Astrocyte (in vitro differentiated cells and primary cell): Measurements from ENCODE around the gene CTRB1. TPM values are rescaled to one million over a fixed set of nuclear protein-coding genes. Genes with fewer than 3 reads are reported as not detected.
"Not testable (repeated sequence)": the region's sequence is repeated elsewhere in the genome, so short reads cannot be mapped to it uniquely, and the experiment has no call there.

ENCODE experiments used
- DNase-seq: peaks from one replicate; pipeline ENCODE4 v3.0.0-alpha.2; 2010; ENCODE audit warnings: low read depth
- FAIRE-seq: peaks from 2 replicates; lab custom pipeline; 2011; peaks lifted over from hg19 to GRCh38; lab: Jason Lieb, UNC
- H2AFZ ChIP-seq: 2 replicates; pipeline ENCODE4 v1.6.0; 2012; ENCODE audit warnings: low read depth, low read length, inconsistent platforms
- H3K27ac ChIP-seq: 2 replicates; pipeline ENCODE4 v1.5.1; 2011; ENCODE audit warnings: low read depth, low read length, inconsistent platforms
- H3K27me3 ChIP-seq: 2 replicates; pipeline ENCODE4 v1.6.0; 2011; ENCODE audit warnings: low read length, inconsistent platforms; ENCODE audit not compliant: insufficient read depth
- H3K36me3 ChIP-seq: 2 replicates; pipeline ENCODE4 v1.5.1; 2011; ENCODE audit warnings: low read length, inconsistent platforms; ENCODE audit not compliant: insufficient read depth
- H3K4me1 ChIP-seq: 2 replicates; pipeline ENCODE4 v1.5.1; 2011; ENCODE audit warnings: low read length, inconsistent platforms; ENCODE audit not compliant: insufficient read depth
- H3K4me2 ChIP-seq: 2 replicates; pipeline ENCODE4 v1.6.0; 2012; ENCODE audit warnings: low read length, inconsistent platforms
- H3K4me3 ChIP-seq: 2 replicates; pipeline ENCODE4 v1.5.1; 2011; ENCODE audit warnings: low read depth, mild to moderate bottlenecking, low read length, inconsistent platforms; ENCODE audit not compliant: insufficient read depth
- H3K79me2 ChIP-seq: 2 replicates; pipeline ENCODE4 v1.6.0; 2012; ENCODE audit warnings: mild to moderate bottlenecking, low read length, inconsistent platforms; ENCODE audit not compliant: insufficient read depth
- H3K9ac ChIP-seq: 2 replicates; pipeline ENCODE4 v1.6.0; 2012; ENCODE audit warnings: mild to moderate bottlenecking, low read length, inconsistent platforms
- H3K9me3 ChIP-seq: 2 replicates; pipeline ENCODE4 v1.5.1; 2012; ENCODE audit warnings: low read depth, mild to moderate bottlenecking, low read length, inconsistent platforms; ENCODE audit not compliant: insufficient read depth
- H4K20me1 ChIP-seq: 2 replicates; pipeline ENCODE4 v1.6.0; 2012; ENCODE audit warnings: low read length, inconsistent platforms; ENCODE audit not compliant: insufficient read depth
- H3K27ac Mint-ChIP-seq: one replicate; pipeline ENCODE4 v1.8.0; 2021; ENCODE audit warnings: mild to moderate bottlenecking, mixed read lengths; ENCODE audit not compliant: unreplicated experiment
- H3K27me3 Mint-ChIP-seq: one replicate; pipeline ENCODE4 v1.8.0; 2021; ENCODE audit warnings: low read depth, mixed read lengths; ENCODE audit not compliant: unreplicated experiment
- H3K36me3 Mint-ChIP-seq: one replicate; pipeline ENCODE4 v1.8.0; 2021; ENCODE audit warnings: low read depth, mixed read lengths; ENCODE audit not compliant: unreplicated experiment
- H3K4me1 Mint-ChIP-seq: one replicate; pipeline ENCODE4 v1.8.0; 2021; ENCODE audit warnings: low read depth, mixed read lengths; ENCODE audit not compliant: unreplicated experiment
- H3K4me3 Mint-ChIP-seq: one replicate; pipeline ENCODE4 v1.8.0; 2021; ENCODE audit warnings: mild to moderate bottlenecking, moderate library complexity, mixed read lengths; ENCODE audit not compliant: unreplicated experiment
- H3K9me3 Mint-ChIP-seq: one replicate; pipeline ENCODE4 v1.8.0; 2021; ENCODE audit warnings: mild to moderate bottlenecking, mixed read lengths; ENCODE audit not compliant: unreplicated experiment
- CTCF ChIP-seq: IDR thresholded peaks from 2 replicates; pipeline ENCODE4 v1.5.1; 2011; ENCODE audit warnings: low read depth, mild to moderate bottlenecking, inconsistent platforms, low read length, moderate library complexity; ENCODE audit not compliant: insufficient read depth
- EZH2 ChIP-seq: IDR thresholded peaks from 2 replicates; pipeline ENCODE4 v1.6.1; 2012; ENCODE audit warnings: mild to moderate bottlenecking, low read length, inconsistent platforms; ENCODE audit not compliant: insufficient read depth
- total RNA-seq: library from RNA; stranded (reverse); gene quantifications from 2 replicates; pipeline ENCODE4 v1.2.1, GENCODE V29; 2021

CTRB1 gene
- total RNA-seq, 1 donor from 2014 or later: not detected

GRCh38 chr16:75238853-75239541 is 20.2 kb downstream of the CTRB1 start:
- H3K9me3 ChIP-seq: no peaks in the 10 kb centered on the region
- DNase-seq (no peak), FAIRE-seq (no peak)
- no peaks in the 10 kb centered on the region for H3K9me3 Mint-ChIP-seq
- H3K27me3 ChIP-seq: no peaks in the 10 kb centered on the region
- H3K27ac Mint-ChIP-seq: peak overlapping the region; percentile 86
- no peak overlapping the region for H2AFZ ChIP-seq
- H3K27ac ChIP-seq: peak overlapping the region; percentile 97
- no peak overlapping the region for H3K4me3 ChIP-seq
- H3K9ac ChIP-seq: peak overlapping the region; percentile 90
- peaks cover 50% of the 10 kb centered on the region for H3K4me1 Mint-ChIP-seq
- peaks cover 100% of the 10 kb centered on the region for H3K79me2 ChIP-seq
- no peak for TF ChIP-seq EZH2
- TF ChIP-seq CTCF: peak; percentile 14
- peaks cover 53% of the 10 kb centered on the region for H3K4me1 ChIP-seq
- H4K20me1 ChIP-seq: peaks cover 70% of the 10 kb centered on the region
- peaks cover 12% of the 10 kb centered on the region for H3K36me3 Mint-ChIP-seq
- H3K36me3 ChIP-seq: peaks cover 16% of the 10 kb centered on the region
- peak overlapping the region; percentile 76 for H3K4me2 ChIP-seq
- H3K27me3 Mint-ChIP-seq: no peaks in the 10 kb centered on the region
- H3K4me3 Mint-ChIP-seq: peak overlapping the region; percentile 74

GRCh38 chr16:75239542-75240122 is 20.8 kb downstream of the CTRB1 start:
- Histone ChIP-seq H3K27ac (peak overlapping the region; percentile 97), H2AFZ (no peak overlapping the region), H3K36me3 (peaks cover 15% of the 10 kb centered on the region), H3K27me3 (no peaks in the 10 kb centered on the region), H3K9me3 (no peaks in the 10 kb centered on the region), H3K4me1 (peaks cover 53% of the 10 kb centered on the region), H4K20me1 (peaks cover 63% of the 10 kb centered on the region), H3K9ac (peak overlapping the region; percentile 90), H3K79me2 (peaks cover 100% of the 10 kb centered on the region), H3K4me3 (no peak overlapping the region), H3K4me2 (peak overlapping the region; percentile 76)
- FAIRE-seq (no peak), DNase-seq (no peak)
- H3K27ac Mint-ChIP-seq: peak overlapping the region; percentile 92
- peaks cover 10% of the 10 kb centered on the region for H3K36me3 Mint-ChIP-seq
- H3K4me1 Mint-ChIP-seq: peaks cover 53% of the 10 kb centered on the region
- no peaks in the 10 kb centered on the region for H3K9me3 Mint-ChIP-seq
- H3K27me3 Mint-ChIP-seq: no peaks in the 10 kb centered on the region
- peak overlapping the region; percentile 68 for H3K4me3 Mint-ChIP-seq
- TF ChIP-seq EZH2 (no peak), CTCF (no peak)

GRCh38 chr16:75240633-75241032 is 21.8 kb downstream of the CTRB1 start:
- Mint-ChIP-seq H3K36me3 (peaks cover 10% of the 10 kb centered on the region), H3K4me3 (peak overlapping the region; percentile 68), H3K27ac (peak overlapping the region; percentile 83), H3K4me1 (peaks cover 56% of the 10 kb centered on the region)
- not testable (repeated sequence) for H3K27me3 ChIP-seq, H3K4me2 ChIP-seq, DNase-seq, H3K36me3 ChIP-seq, H2AFZ ChIP-seq, H3K9me3 ChIP-seq, H3K27ac ChIP-seq, H3K4me3 ChIP-seq, FAIRE-seq, H3K9me3 Mint-ChIP-seq, H3K27me3 Mint-ChIP-seq
- Histone ChIP-seq H3K79me2 (peaks cover 96% of the 10 kb centered on the region), H3K9ac (peak overlapping the region; percentile 90), H3K4me1 (peaks cover 60% of the 10 kb centered on the region), H4K20me1 (peaks cover 56% of the 10 kb centered on the region)
